Thyroid gland (tissue), 4 donors: ENCODE data around the gene TRAF4.
"Not testable (repeated sequence)": the region's sequence is repeated elsewhere in the genome, so short reads cannot be mapped to it uniquely, and the experiment has no call there.

Source experiments
- POLR2A ChIP-seq, 2 donors: fragments of 450-650 bp; IDR thresholded peaks; one replicate each; pipeline ENCODE4 v1.6.1; 2017; ENCODE audit warnings: antibody characterized with exemption in 2 of 2, mild to moderate bottlenecking in 2 of 2, moderate library complexity in 1 of 2
- TF ChIP-seq, protein P1 (sequence below), 6 experiments: fragments of 200-600 bp in 3 of 6; fragments of 450-650 bp in 3 of 6; sonication (generic) in 3 of 6; IDR thresholded peaks; one replicate each; pipeline ENCODE4 v1.5.1; 2016 to 2019; ENCODE audit warnings: antibody characterized with exemption in 6 of 6, mild to moderate bottlenecking in 2 of 6, inconsistent platforms in 1 of 6, moderate library complexity in 1 of 6

- TF ChIP-seq, protein P1, sequence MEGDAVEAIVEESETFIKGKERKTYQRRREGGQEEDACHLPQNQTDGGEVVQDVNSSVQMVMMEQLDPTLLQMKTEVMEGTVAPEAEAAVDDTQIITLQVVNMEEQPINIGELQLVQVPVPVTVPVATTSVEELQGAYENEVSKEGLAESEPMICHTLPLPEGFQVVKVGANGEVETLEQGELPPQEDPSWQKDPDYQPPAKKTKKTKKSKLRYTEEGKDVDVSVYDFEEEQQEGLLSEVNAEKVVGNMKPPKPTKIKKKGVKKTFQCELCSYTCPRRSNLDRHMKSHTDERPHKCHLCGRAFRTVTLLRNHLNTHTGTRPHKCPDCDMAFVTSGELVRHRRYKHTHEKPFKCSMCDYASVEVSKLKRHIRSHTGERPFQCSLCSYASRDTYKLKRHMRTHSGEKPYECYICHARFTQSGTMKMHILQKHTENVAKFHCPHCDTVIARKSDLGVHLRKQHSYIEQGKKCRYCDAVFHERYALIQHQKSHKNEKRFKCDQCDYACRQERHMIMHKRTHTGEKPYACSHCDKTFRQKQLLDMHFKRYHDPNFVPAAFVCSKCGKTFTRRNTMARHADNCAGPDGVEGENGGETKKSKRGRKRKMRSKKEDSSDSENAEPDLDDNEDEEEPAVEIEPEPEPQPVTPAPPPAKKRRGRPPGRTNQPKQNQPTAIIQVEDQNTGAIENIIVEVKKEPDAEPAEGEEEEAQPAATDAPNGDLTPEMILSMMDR (IDR thresholded peaks at IDR 0.05) = not testable (repeated sequence)
- not testable (repeated sequence) for TF ChIP-seq POLR2A (IDR thresholded peaks at IDR 0.05)
Measured at GRCh38 chr17:28720997-28721329, 22.8 kb upstream of the TRAF4 start.
